ENCODE measurements around the gene ITGB4.

The ITGB4 gene

GRCh38 chr17:75724016-75725003 is 3.1 kb downstream of the ITGB4 start:
- intact Hi-C loops (cut with DNase I): no loop called here

GRCh38 chr17:75725504-75725903 is 4.2 kb downstream of the ITGB4 start:
- no peak for DNase-seq
- intact Hi-C loops (cut with DNase I): no loop called here

More at GRCh38 chr17:75724016-75725003, 3.1 kb downstream of the ITGB4 start:
- DNase-seq: no peak

GRCh38 chr17:75727391-75727790 is 6.1 kb downstream of the ITGB4 start:
- DNase-seq: no peak
- intact Hi-C loops (cut with DNase I): no loop called here

GRCh38 chr17:75729351-75729750 is 8.1 kb downstream of the ITGB4 start:
- DNase-seq: no peak
- intact Hi-C loops (cut with DNase I): no loop called here

GRCh38 chr17:75730065-75730464 is 8.8 kb downstream of the ITGB4 start:
- intact Hi-C loops (cut with DNase I): no loop called here
- DNase-seq: no peak

- intact Hi-C loops (cut with DNase I): no loop called here
- no peak for DNase-seq
These were observed 9.9 kb downstream of the ITGB4 start for GRCh38 chr17:75731086-75731715.

GRCh38 chr17:75731716-75732498 is 10.6 kb downstream of the ITGB4 start:
- intact Hi-C loops (cut with DNase I): no loop called here
- DNase-seq: no peak

- DNase-seq: no peak
- intact Hi-C loops (cut with DNase I): no loop called here
These were observed 12.2 kb downstream of the ITGB4 start for GRCh38 chr17:75733471-75733870.

- intact Hi-C loops (cut with DNase I): no loop called here
- no peak for DNase-seq
These were observed 13.5 kb downstream of the ITGB4 start for GRCh38 chr17:75734674-75735294.

- intact Hi-C loops (cut with DNase I): no loop called here
- DNase-seq: no peak
These were observed 15.0 kb downstream of the ITGB4 start for GRCh38 chr17:75736173-75736835.

GRCh38 chr17:75737133-75737962 is 16.1 kb downstream of the ITGB4 start:
- DNase-seq: no peak
- intact Hi-C loops (cut with DNase I): no loop called here

GRCh38 chr17:75738218-75738802 is 17.1 kb downstream of the ITGB4 start:
- intact Hi-C loops (cut with DNase I): no loop called here
- peak in 40 of 42 donors; percentile 11 to 87 (median 60) for DNase-seq

GRCh38 chr17:75739174-75739573 is 17.9 kb downstream of the ITGB4 start:
- intact Hi-C loops (cut with DNase I): no loop called here
- no peak for DNase-seq

GRCh38 chr17:75739801-75740200 is 18.5 kb downstream of the ITGB4 start:
- no peak for DNase-seq

GRCh38 chr17:75740215-75740614 is 19.0 kb downstream of the ITGB4 start:
- intact Hi-C loops (cut with DNase I): no loop called here
- DNase-seq: no peak

More at GRCh38 chr17:75739801-75740200, 18.5 kb downstream of the ITGB4 start:
- intact Hi-C loops (cut with DNase I): no loop called here

- intact Hi-C loops (cut with DNase I): no loop called here
- DNase-seq: no peak
These were observed 19.4 kb downstream of the ITGB4 start for GRCh38 chr17:75740631-75741077.

- intact Hi-C loops (cut with DNase I): no loop called here
- DNase-seq: no peak
These were observed 21.1 kb downstream of the ITGB4 start for GRCh38 chr17:75742337-75742736.
